PC-3 (cell line): ENCODE measurements around the gene LIPG.

ENCODE experiments used
- CTCF ChIP-seq: fragments of 300-600 bp; sonication (generic); conservative IDR thresholded peaks from 2 replicates; pipeline ENCODE4 v1.5.1; 2017; ENCODE audit warnings: antibody characterized with exemption, low read depth, mild to moderate bottlenecking, low read length
- EZH2 ChIP-seq: fragments of 300-600 bp; sonication (generic); IDR thresholded peaks from one replicate; pipeline ENCODE4 v1.6.1; 2017; ENCODE audit warnings: antibody characterized with exemption, mild to moderate bottlenecking, low read length; ENCODE audit not compliant: unreplicated experiment
- EZH2phosphoT487 ChIP-seq: fragments of 300-600 bp; sonication (generic); IDR thresholded peaks from 2 replicates; pipeline ENCODE4 v1.6.1; 2018; ENCODE audit warnings: mild to moderate bottlenecking, antibody characterized with exemption, low read length, borderline replicate concordance

- no peak for TF ChIP-seq EZH2
- no peak for TF ChIP-seq CTCF
- no peak for TF ChIP-seq EZH2phosphoT487
Observed at GRCh38 chr18:49569724-49570123, 7.9 kb downstream of the LIPG start.
